Omental fat pad (tissue), 4 donors: ENCODE data around the gene AP5M1. TPM values are rescaled to one million over a fixed set of nuclear protein-coding genes. Genes with fewer than 3 reads are reported as not detected.
"Not testable (repeated sequence)": the region's sequence is repeated elsewhere in the genome, so short reads cannot be mapped to it uniquely, and the experiment has no call there.

Experiments used
- ATAC-seq: fragments of 150-250 bp; one replicate; pipeline ENCODE4 v1.9.1; 2016; ENCODE audit warnings: mild to moderate bottlenecking, moderate library complexity; ENCODE audit not compliant: low FRiP score
- DNase-seq: peaks from one replicate; pipeline ENCODE4 v3.0.0-alpha.2; 2019; ENCODE audit warnings: low spot score
- CTCF ChIP-seq, 3 donors: fragments of 450-650 bp; IDR thresholded peaks; one replicate each; pipeline ENCODE4 v1.5.1; 2016 to 2017; ENCODE audit warnings: antibody characterized with exemption in 3 of 3, mild to moderate bottlenecking in 3 of 3, moderate library complexity in 2 of 3
- total RNA-seq, 4 donors: library from RNA; depleted of rRNA; stranded (reverse); fragments of >200 nt; gene quantifications; one replicate each; pipeline ENCODE4 v1.1.0, GENCODE V29; 2016

The AP5M1 gene
- total RNA-seq, 4 donors from 2014 or later: 15.3 to 25.7 (median 22.2) TPM

DNA sequence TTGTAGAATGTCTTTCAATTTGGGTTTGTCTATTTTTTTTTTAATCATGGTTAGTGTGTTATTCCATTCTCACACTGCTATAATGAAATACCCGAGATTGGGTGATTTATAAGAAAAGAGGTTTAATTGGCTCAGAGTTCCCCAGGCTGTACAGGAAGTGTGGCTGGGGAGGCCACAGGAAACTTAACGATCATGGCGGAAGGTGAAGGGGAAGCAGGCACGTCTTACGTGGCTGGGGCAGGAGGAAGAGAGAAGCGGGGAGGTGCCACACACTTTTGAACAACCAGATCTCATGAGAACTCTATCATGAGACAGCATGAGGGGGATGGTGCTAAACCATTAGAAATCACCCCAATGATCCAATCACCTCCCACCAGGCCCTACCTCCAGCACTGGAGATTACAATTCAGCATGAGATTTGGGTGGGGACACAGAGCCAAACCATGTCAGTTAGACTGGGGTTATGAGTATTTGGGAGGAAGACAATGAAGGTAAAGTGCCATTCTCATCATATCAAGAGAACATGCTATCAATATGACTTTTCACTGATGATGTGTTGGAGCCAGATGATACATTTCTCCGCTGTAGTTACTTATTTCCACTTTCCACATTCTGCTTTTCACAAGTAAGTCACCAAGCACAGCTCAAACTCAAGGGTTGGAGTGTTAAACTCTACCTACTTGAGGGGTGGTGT is 45.8 kb downstream of the AP5M1 start:
- TF ChIP-seq CTCF (IDR thresholded peaks at IDR 0.05): no peak
- no peak for DNase-seq
- ATAC-seq: no peak

GRCh38 chr14:57317248-57317833 is 48.6 kb downstream of the AP5M1 start:
- DNase-seq (peak; percentile 66), ATAC-seq (no peak)
- TF ChIP-seq CTCF (IDR thresholded peaks at IDR 0.05): peak in 1 of 3 donors; percentile 38

DNA sequence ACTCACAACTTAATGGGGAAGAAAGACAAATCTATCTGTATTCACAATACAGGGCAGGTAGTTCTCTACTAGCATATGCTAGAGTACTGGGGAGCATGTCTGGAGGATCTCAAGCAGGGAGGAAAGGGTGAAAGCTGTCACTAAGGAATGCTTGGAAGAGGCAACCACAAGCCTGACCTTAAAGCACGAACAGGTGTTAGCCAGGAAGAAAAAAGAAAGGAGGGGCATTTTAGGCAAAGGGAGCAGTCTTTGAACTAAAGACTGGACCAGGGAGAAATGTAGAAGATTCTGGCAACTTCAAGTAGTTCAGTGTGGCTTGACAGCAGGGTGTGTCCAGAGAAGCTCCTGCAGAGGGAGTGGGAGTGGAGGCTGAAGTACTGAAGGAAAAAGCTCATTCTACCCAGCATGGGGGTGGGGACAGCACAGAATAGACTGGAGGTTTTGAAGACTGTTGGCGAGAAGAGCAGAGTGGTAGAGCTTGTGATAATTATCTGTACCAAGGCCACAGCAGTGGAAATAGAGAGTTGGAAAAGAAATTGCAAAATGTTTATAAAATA is 50.9 kb downstream of the AP5M1 start:
- no peak for ATAC-seq
- TF ChIP-seq CTCF (IDR thresholded peaks at IDR 0.05): no peak
- DNase-seq: no peak

GRCh38 chr14:57323721-57324120 is 55.0 kb downstream of the AP5M1 start:
- no peak for ATAC-seq
- no peak for TF ChIP-seq CTCF (IDR thresholded peaks at IDR 0.05)
- no peak for DNase-seq

GRCh38 chr14:57326253-57326652 is 57.5 kb downstream of the AP5M1 start:
- TF ChIP-seq CTCF (IDR thresholded peaks at IDR 0.05): no peak

GRCh38 chr14:57329833-57330232 is 61.1 kb downstream of the AP5M1 start:
- no peak for TF ChIP-seq CTCF (IDR thresholded peaks at IDR 0.05)
- ATAC-seq (no peak), DNase-seq (no peak)

More at GRCh38 chr14:57326253-57326652, 57.5 kb downstream of the AP5M1 start:
- ATAC-seq (no peak), DNase-seq (no peak)

DNA sequence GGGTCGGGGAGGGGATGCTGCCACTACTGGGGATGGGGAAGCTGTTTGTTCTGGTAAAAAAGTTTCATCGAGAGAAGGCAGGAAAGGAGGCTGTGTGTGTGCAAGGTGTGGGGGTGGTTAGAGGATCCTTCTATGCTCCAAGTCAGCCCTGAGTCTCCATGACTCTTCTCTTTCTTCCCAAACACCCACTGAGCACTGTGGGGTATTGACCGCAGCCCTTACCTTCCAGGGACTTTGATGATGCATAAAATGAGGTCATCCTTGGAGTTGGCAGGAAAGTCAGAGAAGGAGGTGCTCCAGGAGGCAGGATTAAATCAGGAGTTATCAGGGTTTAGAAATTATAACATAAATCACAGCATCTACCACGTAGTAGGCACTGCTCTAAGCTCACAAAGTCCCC is 63.7 kb downstream of the AP5M1 start:
- ATAC-seq, DNase-seq: not testable (repeated sequence)

GRCh38 chr14:57333726-57334125 is 65.0 kb downstream of the AP5M1 start:
- not testable (repeated sequence) for DNase-seq, ATAC-seq

DNA sequence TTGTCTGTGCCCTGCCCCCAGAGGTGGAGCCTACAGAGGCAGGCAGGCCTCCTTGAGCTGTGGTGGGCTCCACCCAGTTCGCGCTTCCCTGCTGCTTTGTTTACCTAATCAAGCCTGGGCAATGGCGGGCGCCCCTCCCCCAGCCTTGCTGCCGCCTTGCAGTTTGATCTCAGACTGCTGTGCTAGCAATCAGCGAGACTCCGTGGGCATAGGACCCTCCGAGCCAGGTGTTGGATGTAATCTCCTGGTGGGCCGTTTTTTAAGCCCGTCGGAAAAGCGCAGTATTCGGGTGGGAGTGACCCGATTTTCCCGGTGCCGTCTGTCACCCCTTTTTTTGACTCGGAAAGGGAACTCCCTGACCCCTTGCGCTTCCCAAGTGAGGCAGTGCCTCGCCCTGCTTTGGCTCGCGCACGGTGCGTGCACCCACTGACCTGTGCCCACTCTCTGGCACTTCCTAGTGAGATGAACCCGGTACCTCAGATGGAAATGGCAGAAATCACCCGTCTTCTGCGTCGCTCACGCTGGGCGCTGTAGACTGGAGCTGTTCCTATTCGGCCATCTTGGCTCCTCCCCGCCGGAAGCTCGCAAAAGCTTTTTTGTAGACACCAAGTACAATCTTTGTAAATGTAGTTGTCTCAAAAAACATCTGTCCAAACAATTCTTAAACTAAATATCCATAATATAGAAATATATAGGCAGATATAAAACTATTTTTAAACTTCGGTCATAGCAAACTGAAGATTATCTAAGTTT is 75.0 kb downstream of the AP5M1 start:
- not testable (repeated sequence) for ATAC-seq, DNase-seq
